K562 (cell line): ENCODE measurements around the gene NTNG1. TPM values are rescaled to one million over a fixed set of nuclear protein-coding genes. Genes with fewer than 3 reads are reported as not detected.

Experiments
- ATAC-seq: fragments of 200-7000 bp; cut with Tn5 transposase; 3 replicates; pipeline ENCODE4 v1.9.1; 2020; ENCODE audit warnings: moderate library complexity
- BruUV-seq: library from RNA; stranded (reverse); fragments of 400-500 nt; replicated peaks from 2 replicates; lab custom pipeline; 2021; lab: Mats Ljungman, UMichigan
- CTCF ChIA-PET: fragments of 300-600 bp; formaldehyde crosslinking; extraction: SDS; loops from one replicate; lab custom pipeline; 2021; ENCODE audit warnings: low intra/inter-chr PET ratio; lab: Yijun Ruan, JAX
- POLR2A ChIA-PET: fragments of 300-600, 350-650 bp; sonication (Branson Sonifier 250); formaldehyde crosslinking; extraction: SDS; loops from one replicate; lab custom pipeline; 2021; ENCODE audit warnings: antibody characterized with exemption, inconsistent platforms; lab: Yijun Ruan, JAX
- DNase-seq, 4 experiments: peaks; one replicate each; pipeline versions ENCODE4 v3.0.0 to v3.0.0-alpha.2; 2011 to 2018; ENCODE audit warnings: low spot score in 3 of 4, mixed read lengths in 3 of 4; ENCODE audit errors: extremely low read depth in 1 of 4
- FAIRE-seq: peaks from 2 replicates; lab custom pipeline; 2011; peaks lifted over from hg19 to GRCh38; lab: Jason Lieb, UNC
- H2AFZ ChIP-seq: 2 replicates; pipeline ENCODE4 v1.6.0; 2011; ENCODE audit warnings: low read depth, low read length, control low read depth, inconsistent platforms
- H3K27ac ChIP-seq: fragments of 200-600 bp; 3 replicates; pipeline ENCODE4 v1.8.0; 2011; ENCODE audit warnings: low read depth, mild to moderate bottlenecking, control low read depth, inconsistent platforms, low read length, moderate library complexity, mixed read lengths; ENCODE audit errors: extremely low read depth
- H3K27me3 ChIP-seq, 2 experiments: fragments of 300-600 bp in 1 of 2; 2 replicates in 1 of 2; 3 replicates in 1 of 2; pipeline versions ENCODE4 v1.6.0 to v1.8.0; 2011; ENCODE audit warnings: inconsistent platforms in 2 of 2, low read length in 2 of 2, mild to moderate bottlenecking in 1 of 2, mixed read lengths in 1 of 2, moderate library complexity in 1 of 2; ENCODE audit not compliant: control insufficient read depth in 2 of 2, insufficient read depth in 2 of 2
- H3K36me3 ChIP-seq: fragments of 300-600 bp; 3 replicates; pipeline ENCODE4 v1.8.0; 2011; ENCODE audit warnings: mild to moderate bottlenecking, low read length, inconsistent platforms; ENCODE audit not compliant: control insufficient read depth, insufficient read depth
- H3K4me1 ChIP-seq, 2 experiments: fragments of 200-600 bp in 1 of 2; replicated peaks in 1 of 2; 2 replicates in 1 of 2; 3 replicates in 1 of 2; pipeline versions ENCODE4 v1.5.1 to v1.8.0; 2011; ENCODE audit warnings: inconsistent platforms in 2 of 2, low read length in 2 of 2, mild to moderate bottlenecking in 1 of 2, mixed read lengths in 1 of 2, moderate library complexity in 1 of 2; ENCODE audit not compliant: control insufficient read depth in 2 of 2, insufficient read depth in 2 of 2
- H3K4me2 ChIP-seq: 2 replicates; pipeline ENCODE4 v1.6.1; 2011; ENCODE audit warnings: low read length, control low read depth, inconsistent platforms, mixed read lengths; ENCODE audit not compliant: insufficient read depth
- H3K4me3 ChIP-seq: fragments of 200-600 bp; sonication (generic), shearing (Covaris generic); 2 replicates; pipeline ENCODE4 v1.5.1; 2016; ENCODE audit warnings: control low read depth, inconsistent platforms
- H3K79me2 ChIP-seq: fragments of 200-600 bp; 3 replicates; pipeline ENCODE4 v1.8.0; 2011; ENCODE audit warnings: low read length, inconsistent platforms; ENCODE audit not compliant: control insufficient read depth, insufficient read depth
- H3K9ac ChIP-seq, 2 experiments: 2 replicates each; pipeline versions ENCODE4 v1.6.0 to v1.6.1; 2011; ENCODE audit warnings: low read depth in 2 of 2, low read length in 2 of 2, control low read depth in 1 of 2, inconsistent platforms in 1 of 2, mild to moderate bottlenecking in 1 of 2, mixed read lengths in 1 of 2; ENCODE audit not compliant: insufficient read depth in 1 of 2
- H3K9me1 ChIP-seq: one replicate; pipeline ENCODE4 v1.6.0; 2011; ENCODE audit warnings: inconsistent platforms, mild to moderate bottlenecking, low read length, moderate library complexity; ENCODE audit not compliant: control insufficient read depth, insufficient read depth
- H3K9me3 ChIP-seq: replicated peaks from 2 replicates; pipeline ENCODE4 v1.5.1; 2011; ENCODE audit warnings: low read depth, low read length, inconsistent platforms; ENCODE audit not compliant: control insufficient read depth, insufficient read depth
- H4K20me1 ChIP-seq: replicated peaks from 2 replicates; pipeline ENCODE4 v1.6.1; 2011; ENCODE audit warnings: low read length, inconsistent platforms, mixed read lengths; ENCODE audit not compliant: control insufficient read depth, insufficient read depth
- KDM1A ChIP-seq, 2 experiments: fragments of 450-650 bp; IDR thresholded peaks; 2 replicates each; pipeline ENCODE4 v1.6.1; 2016; ENCODE audit warnings: mild to moderate bottlenecking in 2 of 2
- MCM7 ChIP-seq, 2 experiments: fragments of 450-650 bp; IDR thresholded peaks; 2 replicates each; pipeline ENCODE4 v1.6.1; 2016 to 2018
- SIX5 ChIP-seq, 2 experiments: IDR thresholded peaks; 2 replicates each; pipeline ENCODE4 v1.6.1; 2011; ENCODE audit warnings: low read length in 2 of 2, borderline replicate concordance in 1 of 2, low read depth in 1 of 2, mild to moderate bottlenecking in 1 of 2, moderate library complexity in 1 of 2; ENCODE audit not compliant: insufficient read depth in 1 of 2
- ZC3H8 ChIP-seq: fragments of 450-650 bp; IDR thresholded peaks from 2 replicates; pipeline ENCODE4 v1.6.1; 2017
- WGBS: fragments of 100-300 bp; shearing (Covaris generic); methylation state at CpG from one replicate; pipeline ENCODE4 v1.1.6; 2016; ENCODE audit warnings: low coverage, mixed read lengths; ENCODE audit not compliant: insufficient coverage; ENCODE audit errors: missing lambda C conversion rate; 5-methylcytosine and 5-hydroxymethylcytosine counted together
- in situ Hi-C: fragments of 300-500 bp; cut with MboI; formaldehyde crosslinking; loops from 4 replicates; pipeline ENCODE4 v1.15.0; 2018; ENCODE audit warnings: inconsistent platforms, mixed read lengths
- intact Hi-C: fragments of 100-400 bp; cut with micrococcal nuclease; formaldehyde crosslinking; loops from 2 replicates; pipeline ENCODE4 v1.14.2; 2022
- polyA plus RNA-seq, 8 experiments: library from polyadenylated mRNA; depleted of rRNA in 4 of 8; stranded (reverse) in 5 of 8; unstranded in 3 of 8; fragments of >200 nt; fragmentation: Nextera tagmentation in 2 of 8; fragmentation: Illumina TruSeq in 1 of 8; extraction: Ambion mirVana in 2 of 8; extraction: Trizol in 1 of 8; gene quantifications; 2 replicates each; pipeline versions ENCODE4 v1.2.1 to v1.2.3, GENCODE V29; 2011 to 2014; ENCODE audit warnings: inconsistent platforms in 1 of 8, missing spikeins in 1 of 8
- total RNA-seq, 7 experiments: library from RNA; depleted of rRNA in 6 of 7; stranded (reverse); fragments of >200 nt in 6 of 7; fragmentation: Illumina TruSeq in 2 of 7; extraction: Trizol in 2 of 7; gene quantifications; 2 replicates each; pipeline versions ENCODE4 v1.2.1 to v1.2.3, GENCODE V29; 2011 to 2021; ENCODE audit warnings: low replicate concordance in 1 of 7
- TF ChIP-seq, protein P1 (sequence below), 3 experiments: IDR thresholded peaks in 2 of 3; conservative IDR thresholded peaks in 1 of 3; 2 replicates each; pipeline ENCODE4 v1.5.1; 2011 to 2012; ENCODE audit warnings: low read length in 3 of 3, mild to moderate bottlenecking in 3 of 3, control low read depth in 2 of 3, improper control_type of control experiment in 1 of 3, inconsistent platforms in 1 of 3, low read depth in 1 of 3, mixed read lengths in 1 of 3, moderate library complexity in 1 of 3; ENCODE audit not compliant: insufficient read depth in 2 of 3

Gene NTNG1
- total and polyA plus RNA-seq, 9 of the 15 experiments (the other 6 are each of a cell fraction or from before 2014, with no cell fraction given), result not detected

DNA sequence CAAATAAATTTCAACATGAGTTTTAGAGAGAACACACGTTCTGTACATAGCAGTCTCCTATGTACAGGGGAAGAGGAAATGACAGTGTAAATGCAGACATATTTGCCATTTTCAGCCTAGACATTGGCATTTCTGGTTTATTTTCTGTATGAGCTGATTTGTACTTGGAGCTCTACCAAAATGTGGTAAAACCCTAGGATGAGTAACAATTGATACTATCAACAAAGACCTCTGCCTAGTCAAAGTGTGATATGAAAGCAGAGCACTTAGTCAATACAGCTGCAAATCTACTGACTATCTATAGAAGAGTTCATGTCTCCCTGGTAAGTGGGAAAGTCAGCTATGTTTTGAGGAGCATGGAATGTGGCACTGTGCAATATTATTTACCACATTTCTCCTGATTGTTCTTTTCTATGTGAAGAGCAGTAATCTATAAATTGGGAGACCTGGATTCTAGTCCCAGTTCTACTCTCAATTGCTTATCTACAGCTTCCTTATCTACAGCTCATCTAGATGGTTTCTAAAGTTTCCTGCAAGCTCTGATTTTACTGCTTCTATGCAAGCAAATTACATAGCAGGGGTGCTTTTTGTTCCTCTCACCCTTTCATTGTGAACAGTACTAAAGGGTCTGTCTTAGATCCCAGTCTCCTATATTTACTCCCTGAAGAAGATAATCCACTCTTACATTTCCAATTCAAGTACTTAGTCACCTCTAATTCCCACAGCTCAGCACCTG is 334.2 kb downstream of the NTNG1 start:
- BruUV-seq, result no TSS peak
- Histone ChIP-seq H3K4me1 (no peaks in the 10 kb centered on the region), H3K27me3 (no peaks in the 10 kb centered on the region), H3K36me3 (no peaks in the 10 kb centered on the region), H3K27ac (no peak overlapping the region), H3K79me2 (no peaks in the 10 kb centered on the region), H2AFZ (no peak overlapping the region), H4K20me1 (no peaks in the 10 kb centered on the region), H3K9me3 (no peaks in the 10 kb centered on the region), H3K4me2 (no peak overlapping the region), H3K9ac (no peak overlapping the region), H3K9me1 (no peaks in the 10 kb centered on the region), H3K4me3 (no peak overlapping the region)
- in situ Hi-C loops (no loop called here), intact Hi-C loops (no loop called here)
- ATAC-seq (no peak), DNase-seq (no peak), FAIRE-seq (no peak)
- POLR2A ChIA-PET, result no interaction called here
- CTCF ChIA-PET, result no interaction called here
- WGBS, result 0% methylated on average over 1 of the region's 1 CpG
- no peak for TF ChIP-seq SIX5 (IDR thresholded peaks at IDR 0.05; ENCODE audit: borderline replicate concordance in 1 of 2, insufficient read depth in 1 of 2, low read depth in 1 of 2, low read length in 2 of 2)
- TF ChIP-seq KDM1A (IDR thresholded peaks at IDR 0.05), result no peak
- TF ChIP-seq, protein P1, sequence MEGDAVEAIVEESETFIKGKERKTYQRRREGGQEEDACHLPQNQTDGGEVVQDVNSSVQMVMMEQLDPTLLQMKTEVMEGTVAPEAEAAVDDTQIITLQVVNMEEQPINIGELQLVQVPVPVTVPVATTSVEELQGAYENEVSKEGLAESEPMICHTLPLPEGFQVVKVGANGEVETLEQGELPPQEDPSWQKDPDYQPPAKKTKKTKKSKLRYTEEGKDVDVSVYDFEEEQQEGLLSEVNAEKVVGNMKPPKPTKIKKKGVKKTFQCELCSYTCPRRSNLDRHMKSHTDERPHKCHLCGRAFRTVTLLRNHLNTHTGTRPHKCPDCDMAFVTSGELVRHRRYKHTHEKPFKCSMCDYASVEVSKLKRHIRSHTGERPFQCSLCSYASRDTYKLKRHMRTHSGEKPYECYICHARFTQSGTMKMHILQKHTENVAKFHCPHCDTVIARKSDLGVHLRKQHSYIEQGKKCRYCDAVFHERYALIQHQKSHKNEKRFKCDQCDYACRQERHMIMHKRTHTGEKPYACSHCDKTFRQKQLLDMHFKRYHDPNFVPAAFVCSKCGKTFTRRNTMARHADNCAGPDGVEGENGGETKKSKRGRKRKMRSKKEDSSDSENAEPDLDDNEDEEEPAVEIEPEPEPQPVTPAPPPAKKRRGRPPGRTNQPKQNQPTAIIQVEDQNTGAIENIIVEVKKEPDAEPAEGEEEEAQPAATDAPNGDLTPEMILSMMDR (IDR thresholded peaks at IDR 0.05 in 2 of 3, conservative IDR thresholded peaks at IDR 0.05 in 1 of 3; ENCODE audit: insufficient read depth in 2 of 3, low read depth in 1 of 3, low read length in 3 of 3), result no peak
- TF ChIP-seq MCM7 (IDR thresholded peaks at IDR 0.05), result no peak
- no peak for TF ChIP-seq ZC3H8
